OCI-LY3 (cell line): Measurements from ENCODE around the gene CCDC69.
A peak's percentile ranks its signal among the peaks of the same experiment; 100 is the strongest.

Experiments
- H2AFZ ChIP-seq: fragments of 200-600, 300-600 bp; shearing (Covaris generic); 2 replicates; pipeline ENCODE4 v1.6.0; 2014; ENCODE audit warnings: antibody characterized with exemption, low read depth, low read length
- H3K27ac ChIP-seq: fragments of 200-600, 300-600 bp; sonication (generic); 2 replicates; pipeline ENCODE4 v1.5.1; 2014; ENCODE audit warnings: mild to moderate bottlenecking, low read length, moderate library complexity, mixed read lengths
- H3K27me3 ChIP-seq: fragments of 200-600, 300-600 bp; sonication (generic); 2 replicates; pipeline ENCODE4 v1.6.1; 2014; ENCODE audit warnings: low read depth, low read length, mixed read lengths
- H3K36me3 ChIP-seq: fragments of 200-600, 300-600 bp; sonication (generic); replicated peaks from 2 replicates; pipeline ENCODE3; 2014; ENCODE audit warnings: low read depth, low read length, mixed read lengths
- H3K4me1 ChIP-seq: fragments of 300-600, 200-600 bp; sonication (generic); 2 replicates; pipeline ENCODE4 v1.6.1; 2014; ENCODE audit warnings: low read length, mixed read lengths
- H3K4me2 ChIP-seq: fragments of 200-600, 300-600 bp; sonication (generic); 2 replicates; pipeline ENCODE4 v1.6.1; 2014; ENCODE audit warnings: low read length, mixed read lengths
- H3K4me3 ChIP-seq: fragments of 300-600, 200-600 bp; sonication (generic); 2 replicates; pipeline ENCODE4 v1.5.1; 2014; ENCODE audit warnings: antibody characterized with exemption, mild to moderate bottlenecking, low read length, moderate library complexity
- H3K79me2 ChIP-seq: fragments of 300-600, 200-600 bp; shearing (Covaris generic); 2 replicates; pipeline ENCODE4 v1.6.1; 2014; ENCODE audit warnings: mild to moderate bottlenecking, low read length, mixed read lengths
- H3K9ac ChIP-seq: fragments of 300-600, 200-600 bp; shearing (Covaris generic); 2 replicates; pipeline ENCODE4 v1.6.0; 2014; ENCODE audit warnings: mild to moderate bottlenecking, low read length, moderate library complexity
- H3K9me3 ChIP-seq: fragments of 200-600, 300-600 bp; shearing (Covaris generic); 2 replicates; pipeline ENCODE4 v1.6.1; 2014; ENCODE audit warnings: low read length, mixed read lengths; ENCODE audit not compliant: insufficient read depth
- H4K20me1 ChIP-seq: fragments of 200-600, 300-600 bp; sonication (generic); 2 replicates; pipeline ENCODE4 v1.6.1; 2016; ENCODE audit warnings: low read length, mixed read lengths; ENCODE audit not compliant: insufficient read depth
- CTCF ChIP-seq: fragments of 200-600, 300-600 bp; sonication (generic); IDR thresholded peaks from 2 replicates; pipeline ENCODE4 v1.5.1; 2014; ENCODE audit warnings: antibody characterized with exemption, low read length, low read depth
- EZH2phosphoT487 ChIP-seq: fragments of 200-600 bp; shearing (Covaris generic); IDR thresholded peaks from 2 replicates; pipeline ENCODE4 v1.6.1; 2018; ENCODE audit warnings: antibody characterized with exemption, mixed run types, low read depth

CCDC69 gene

DNA sequence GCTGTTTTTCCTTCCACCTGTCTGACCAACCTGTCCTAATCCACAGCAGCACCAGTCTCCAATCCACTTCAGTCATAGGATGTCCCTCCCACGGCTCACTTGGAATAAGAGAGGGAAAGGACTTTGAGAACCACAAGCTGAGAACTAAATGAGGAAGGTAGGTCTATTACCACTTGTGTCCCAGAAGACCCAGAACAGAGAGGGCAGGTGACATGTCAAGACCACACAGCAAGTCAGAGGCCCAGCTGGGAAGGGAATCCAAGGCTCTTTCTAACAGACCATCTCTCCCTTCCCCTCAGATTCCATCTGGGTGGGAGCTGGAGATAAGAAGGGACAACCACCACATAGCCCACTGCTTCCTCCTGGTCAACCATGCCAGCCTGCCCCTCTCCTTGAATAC is 81.0 kb downstream of the CCDC69 start:
- TF ChIP-seq CTCF = no peak
- no peak for TF ChIP-seq EZH2phosphoT487
- no peaks in the 10 kb centered on the region for H3K36me3 ChIP-seq
- H3K4me2 ChIP-seq = no peak overlapping the region
- H3K9me3 ChIP-seq = no peaks in the 10 kb centered on the region
- H3K27me3 ChIP-seq = peaks cover 6% of the 10 kb centered on the region; the same call in 1 of the 2 replicates
- H3K4me1 ChIP-seq = peaks cover 25% of the 10 kb centered on the region
- H3K27ac ChIP-seq = no peak overlapping the region
- H4K20me1 ChIP-seq = no peaks in the 10 kb centered on the region
- H3K79me2 ChIP-seq = no peaks in the 10 kb centered on the region
- no peak overlapping the region for H3K9ac ChIP-seq
- H3K4me3 ChIP-seq = no peak overlapping the region
- H2AFZ ChIP-seq = no peak overlapping the region

DNA sequence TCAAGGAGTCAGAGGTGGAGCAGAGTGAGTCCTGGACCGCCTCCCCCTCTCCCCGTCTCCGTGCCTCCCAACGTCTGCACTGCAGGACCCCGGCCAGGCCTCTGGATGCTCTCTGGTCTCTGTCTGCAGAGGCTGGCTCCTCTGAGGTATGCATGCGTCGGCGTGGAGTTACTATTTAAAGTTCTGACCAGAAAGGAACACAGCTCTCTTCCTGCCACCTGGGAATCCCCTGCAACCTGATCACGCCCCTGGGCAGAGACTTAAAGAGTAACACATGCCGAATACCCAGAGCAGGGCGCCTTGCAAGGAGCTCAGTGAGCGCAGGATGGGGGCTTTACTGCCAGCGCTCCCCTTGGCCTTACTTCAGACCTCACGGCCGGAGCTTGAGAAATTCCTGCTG is 82.4 kb downstream of the CCDC69 start:
- no peaks in the 10 kb centered on the region for H3K9me3 ChIP-seq
- peaks cover 25% of the 10 kb centered on the region for H3K4me1 ChIP-seq
- peak overlapping the region; percentile 45 for H3K9ac ChIP-seq
- no peaks in the 10 kb centered on the region for H3K36me3 ChIP-seq
- peak overlapping the region; percentile 53 for H3K4me3 ChIP-seq
- peaks cover 6% of the 10 kb centered on the region; the same call in 1 of the 2 replicates for H3K27me3 ChIP-seq
- no peaks in the 10 kb centered on the region for H3K79me2 ChIP-seq
- TF ChIP-seq CTCF (no peak), EZH2phosphoT487 (no peak)
- peak overlapping the region; percentile 17; the same call in 1 of the 2 replicates for H2AFZ ChIP-seq
- no peak overlapping the region for H3K27ac ChIP-seq
- H3K4me2 ChIP-seq = peak overlapping the region; percentile 67
- no peaks in the 10 kb centered on the region for H4K20me1 ChIP-seq

DNA sequence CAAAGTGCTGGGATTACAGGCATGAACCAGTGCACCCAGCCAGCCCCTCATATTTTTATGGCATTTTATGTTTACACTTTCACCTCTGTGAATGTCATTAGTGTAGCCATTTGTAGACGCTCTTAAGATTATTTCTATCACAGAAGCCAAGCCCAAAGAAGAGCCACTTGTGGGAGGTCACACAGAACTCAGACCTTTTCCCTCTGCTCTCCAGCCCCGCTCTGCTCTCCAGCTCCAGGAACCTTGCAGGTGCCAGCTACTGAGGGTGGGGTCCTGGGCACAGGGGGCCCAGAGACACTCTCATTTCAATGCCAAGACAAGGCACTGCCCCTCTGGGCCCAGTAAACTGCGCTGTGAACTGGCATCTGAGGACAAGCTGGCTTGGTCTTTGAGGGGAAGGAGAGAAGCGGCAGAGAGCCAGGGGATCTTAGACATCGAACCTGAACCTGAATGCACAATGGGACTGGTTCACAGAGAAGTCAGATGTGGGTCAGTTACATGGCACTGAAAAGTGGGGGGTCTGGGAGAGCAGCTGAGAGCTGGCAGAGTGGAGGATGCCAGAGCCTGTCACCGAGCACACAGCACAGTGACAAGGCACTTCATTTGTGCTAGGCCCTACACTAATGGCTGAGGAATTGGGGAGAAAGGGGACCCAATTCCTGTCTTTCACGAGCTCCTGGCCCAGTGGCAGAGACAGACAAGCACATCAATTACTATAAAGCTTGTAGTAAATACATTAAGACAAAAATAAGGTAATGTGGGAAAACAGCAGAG is 83.0 kb downstream of the CCDC69 start:
- H4K20me1 ChIP-seq = no peaks in the 10 kb centered on the region
- no peaks in the 10 kb centered on the region for H3K36me3 ChIP-seq
- H3K9me3 ChIP-seq = no peaks in the 10 kb centered on the region
- H3K27ac ChIP-seq = no peak overlapping the region
- no peak for TF ChIP-seq EZH2phosphoT487
- TF ChIP-seq CTCF = no peak
- peak overlapping the region; percentile 53 for H3K4me3 ChIP-seq
- H3K4me1 ChIP-seq = peaks cover 25% of the 10 kb centered on the region
- H3K9ac ChIP-seq = peak overlapping the region; percentile 45
- peak overlapping the region; percentile 67 for H3K4me2 ChIP-seq
- H2AFZ ChIP-seq = peak overlapping the region; percentile 17; the same call in 1 of the 2 replicates
- peaks cover 6% of the 10 kb centered on the region; the same call in 1 of the 2 replicates for H3K27me3 ChIP-seq
- no peaks in the 10 kb centered on the region for H3K79me2 ChIP-seq

DNA sequence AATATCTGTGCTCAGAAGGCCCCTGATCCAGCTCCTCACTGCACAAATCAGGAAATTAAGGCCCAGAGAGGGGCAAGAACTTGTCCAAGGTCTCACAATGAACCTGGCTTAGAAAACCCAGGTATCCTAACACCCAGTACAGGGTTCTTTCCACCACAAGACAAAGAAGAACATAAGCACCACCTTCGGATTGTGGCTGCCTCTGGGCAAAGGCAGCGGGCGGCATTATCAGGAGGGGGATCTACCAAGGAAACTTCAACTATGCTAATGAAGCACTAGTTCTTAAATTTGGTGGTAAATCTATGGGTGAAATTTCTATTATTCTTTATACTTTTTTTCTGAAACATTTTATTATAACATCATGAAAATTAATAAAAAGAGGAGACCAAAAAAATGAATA is 84.2 kb downstream of the CCDC69 start:
- H3K27me3 ChIP-seq = peaks cover 6% of the 10 kb centered on the region; the same call in 1 of the 2 replicates
- H4K20me1 ChIP-seq = no peaks in the 10 kb centered on the region
- H3K9ac ChIP-seq = no peak overlapping the region
- no peak overlapping the region for H3K27ac ChIP-seq
- no peaks in the 10 kb centered on the region for H3K9me3 ChIP-seq
- H3K36me3 ChIP-seq = no peaks in the 10 kb centered on the region
- H2AFZ ChIP-seq = no peak overlapping the region
- TF ChIP-seq EZH2phosphoT487 = no peak
- no peak for TF ChIP-seq CTCF
- peaks cover 28% of the 10 kb centered on the region for H3K4me1 ChIP-seq
- no peak overlapping the region for H3K4me2 ChIP-seq
- H3K4me3 ChIP-seq = no peak overlapping the region
- H3K79me2 ChIP-seq = no peaks in the 10 kb centered on the region
